ENCODE data around the gene ZHX3. TPM values are rescaled to one million over a fixed set of nuclear protein-coding genes. Genes with fewer than 3 reads are reported as not detected.

Gene ZHX3
- total RNA-seq, 1 donor from 2014 or later = 26.8 TPM

GRCh38 chr20:41131594-41132387, 185.7 kb downstream of the ZHX3 start:
- H3K27ac ChIP-seq = no peak overlapping the region
- H3K27me3 ChIP-seq = no peaks in the 10 kb centered on the region
- TF ChIP-seq POLR2A (IDR thresholded peaks at IDR 0.05) = no peak
- TF ChIP-seq POLR2AphosphoS5 (IDR thresholded peaks at IDR 0.05; ENCODE audit: insufficient read depth in 1 of 2, low read depth in 1 of 2) = no peak
- TF ChIP-seq CTCF (IDR thresholded peaks at IDR 0.05) = no peak
- H3K36me3 ChIP-seq = no peaks in the 10 kb centered on the region
- H3K4me1 ChIP-seq = peaks cover 26% of the 10 kb centered on the region
- H3K4me3 ChIP-seq = no peak overlapping the region
- no peaks in the 10 kb centered on the region for H3K9me3 ChIP-seq
- DNase-seq (ENCODE audit: extremely low spot score in 2 of 2) = no peak
- intact Hi-C loops (cut with DNase I) = no loop called here

Small RNA genes within 50 kb of the gene (microRNA-seq; reads per million reads assigned to microRNA genes)
- not detected for gene MIR6871 (ENCODE audit: borderline number of aligned reads, borderline replicate concordance)

Small RNA genes within 50 kb of the gene (small RNA-seq; reads per million reads assigned to genes)
- not detected for gene AL022394.1
- not detected for gene MIR6871
- gene RN7SL615P = not detected

Other genes with a start within 250 kb of the ZHX3 start
- 138 TPM for gene PLCG1, start 180.2 kb downstream of the ZHX3 start, total RNA-seq
- gene LPIN3, start 23.1 kb upstream of the ZHX3 start, total RNA-seq = 82.3 TPM
- gene EMILIN3, start 49.1 kb upstream of the ZHX3 start, total RNA-seq = 5.6 TPM